ENCODE measurements around the gene THG1L. TPM values are rescaled to one million over a fixed set of nuclear protein-coding genes. Genes with fewer than 3 reads are reported as not detected.

THG1L gene
- total and polyA plus RNA-seq, 10 of the 15 experiments (the other 5 are each of a cell fraction or from before 2014, with no cell fraction given), result 24.8 to 58.0 (median 34.5) TPM

GRCh38 chr5:157731272-157732129, at the start of gene THG1L (continued):
- TF ChIP-seq EZH2 (IDR thresholded peaks at IDR 0.05; ENCODE audit: borderline replicate concordance, control insufficient read depth, low read depth, low read length) (no peak), FOXM1 (IDR thresholded peaks at IDR 0.05; ENCODE audit: low read depth, low read length) (no peak), ESRRA (IDR thresholded peaks at IDR 0.05; ENCODE audit: low read length) (no peak), ZBTB4 (CRISPR knock-in tag; IDR thresholded peaks at IDR 0.05) (no peak), SMAD1 (IDR thresholded peaks at IDR 0.05; ENCODE audit: low read depth, partially characterized antibody) (peak; percentile 60), POU2F2 (IDR thresholded peaks at IDR 0.05; ENCODE audit: borderline replicate concordance, low read depth, low read length) (no peak; the same call in 2 of the 3 replicates), PML (IDR thresholded peaks at IDR 0.05; ENCODE audit: low read length) (peak; percentile 95), CREB1 (IDR thresholded peaks at IDR 0.05; ENCODE audit: low read depth) (peak; percentile 80), EP300 (IDR thresholded peaks at IDR 0.05; ENCODE audit: borderline replicate concordance in 1 of 2, control insufficient read depth in 1 of 2, low read depth in 2 of 2, low read length in 2 of 2) (no peak), STAT1 (conservative IDR thresholded peaks at IDR 0.05) (peak; percentile 79; the same call in 1 of the 2 replicates), NKRF (conservative IDR thresholded peaks at IDR 0.05) (peak; percentile 92), ZZZ3 (IDR thresholded peaks at IDR 0.05; ENCODE audit: control insufficient read depth, insufficient read length, low read depth) (no peak), HDGF (IDR thresholded peaks at IDR 0.05) (peak; percentile 77; the same call in 1 of the 2 replicates), EED (IDR thresholded peaks at IDR 0.05; ENCODE audit: low read depth) (peak; percentile 68; the same call in 1 of the 2 replicates), NRF1 (conservative IDR thresholded peaks at IDR 0.05; ENCODE audit: low read depth, low read length) (no peak), CBX3 (IDR thresholded peaks at IDR 0.05; ENCODE audit: borderline replicate concordance, low read depth) (no peak), USF2 (IDR thresholded peaks at IDR 0.05; ENCODE audit: borderline replicate concordance, low read depth, low read length) (no peak), KLF5 (IDR thresholded peaks at IDR 0.05; ENCODE audit: partially characterized antibody) (no peak), IRF5 (IDR thresholded peaks at IDR 0.05; ENCODE audit: borderline replicate concordance) (no peak), WRNIP1 (IDR thresholded peaks at IDR 0.05; ENCODE audit: borderline replicate concordance, low read depth, low read length) (no peak), TCF7 (IDR thresholded peaks at IDR 0.05; ENCODE audit: borderline replicate concordance) (no peak), BHLHE40 (IDR thresholded peaks at IDR 0.05; ENCODE audit: borderline replicate concordance in 1 of 2, low read depth in 2 of 2, low read length in 1 of 2) (peak in 1 of 2 experiments; percentile 35; a peak in 1 of 4 replicates)

All from GM12878 (cell line).